WERI-Rb-1 (cell line): ENCODE results near the gene OOSP3.

ENCODE experiments used
- DNase-seq: peaks from one replicate; pipeline ENCODE4 v3.0.0-alpha.2; 2020
- H3K27ac ChIP-seq: fragments of 250-450 bp; sonication (Bioruptor Pico); 2 replicates; pipeline ENCODE4 v1.5.1; 2020; ENCODE audit warnings: mild to moderate bottlenecking, moderate library complexity
- H3K27me3 ChIP-seq: fragments of 250-450 bp; sonication (Bioruptor Pico); 2 replicates; pipeline ENCODE4 v1.5.1; 2021; ENCODE audit warnings: mild to moderate bottlenecking, low read depth, moderate library complexity; ENCODE audit not compliant: insufficient read depth, severe bottlenecking
- H3K36me3 ChIP-seq: fragments of 250-450 bp; sonication (Bioruptor Pico); 2 replicates; pipeline ENCODE4 v1.5.1; 2020; ENCODE audit warnings: mild to moderate bottlenecking, moderate library complexity
- H3K4me3 ChIP-seq: 2 replicates; pipeline ENCODE4 v1.5.1; 2011; ENCODE audit warnings: low read depth, mild to moderate bottlenecking, control low read depth, low read length
- H3K9me3 ChIP-seq: fragments of 250-450 bp; sonication (Bioruptor Pico); 2 replicates; pipeline ENCODE4 v1.5.1; 2021; ENCODE audit warnings: mild to moderate bottlenecking, moderate library complexity; ENCODE audit not compliant: severe bottlenecking
- TF ChIP-seq, protein P1 (sequence below): IDR thresholded peaks from 2 replicates; pipeline ENCODE4 v1.5.1; 2011; ENCODE audit warnings: low read depth, mild to moderate bottlenecking, control low read depth, inconsistent platforms, low read length

OOSP3 gene

GRCh38 chr11:59854871-59855270 is 23.7 kb upstream of the OOSP3 start:
- H3K27ac ChIP-seq, result no peak overlapping the region
- H3K27me3 ChIP-seq, result no peaks in the 10 kb centered on the region
- H3K36me3 ChIP-seq, result no peaks in the 10 kb centered on the region
- TF ChIP-seq, protein P1, sequence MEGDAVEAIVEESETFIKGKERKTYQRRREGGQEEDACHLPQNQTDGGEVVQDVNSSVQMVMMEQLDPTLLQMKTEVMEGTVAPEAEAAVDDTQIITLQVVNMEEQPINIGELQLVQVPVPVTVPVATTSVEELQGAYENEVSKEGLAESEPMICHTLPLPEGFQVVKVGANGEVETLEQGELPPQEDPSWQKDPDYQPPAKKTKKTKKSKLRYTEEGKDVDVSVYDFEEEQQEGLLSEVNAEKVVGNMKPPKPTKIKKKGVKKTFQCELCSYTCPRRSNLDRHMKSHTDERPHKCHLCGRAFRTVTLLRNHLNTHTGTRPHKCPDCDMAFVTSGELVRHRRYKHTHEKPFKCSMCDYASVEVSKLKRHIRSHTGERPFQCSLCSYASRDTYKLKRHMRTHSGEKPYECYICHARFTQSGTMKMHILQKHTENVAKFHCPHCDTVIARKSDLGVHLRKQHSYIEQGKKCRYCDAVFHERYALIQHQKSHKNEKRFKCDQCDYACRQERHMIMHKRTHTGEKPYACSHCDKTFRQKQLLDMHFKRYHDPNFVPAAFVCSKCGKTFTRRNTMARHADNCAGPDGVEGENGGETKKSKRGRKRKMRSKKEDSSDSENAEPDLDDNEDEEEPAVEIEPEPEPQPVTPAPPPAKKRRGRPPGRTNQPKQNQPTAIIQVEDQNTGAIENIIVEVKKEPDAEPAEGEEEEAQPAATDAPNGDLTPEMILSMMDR, result no peak
- H3K9me3 ChIP-seq, result no peaks in the 10 kb centered on the region
- DNase-seq, result no peak
- H3K4me3 ChIP-seq, result no peak overlapping the region

DNA sequence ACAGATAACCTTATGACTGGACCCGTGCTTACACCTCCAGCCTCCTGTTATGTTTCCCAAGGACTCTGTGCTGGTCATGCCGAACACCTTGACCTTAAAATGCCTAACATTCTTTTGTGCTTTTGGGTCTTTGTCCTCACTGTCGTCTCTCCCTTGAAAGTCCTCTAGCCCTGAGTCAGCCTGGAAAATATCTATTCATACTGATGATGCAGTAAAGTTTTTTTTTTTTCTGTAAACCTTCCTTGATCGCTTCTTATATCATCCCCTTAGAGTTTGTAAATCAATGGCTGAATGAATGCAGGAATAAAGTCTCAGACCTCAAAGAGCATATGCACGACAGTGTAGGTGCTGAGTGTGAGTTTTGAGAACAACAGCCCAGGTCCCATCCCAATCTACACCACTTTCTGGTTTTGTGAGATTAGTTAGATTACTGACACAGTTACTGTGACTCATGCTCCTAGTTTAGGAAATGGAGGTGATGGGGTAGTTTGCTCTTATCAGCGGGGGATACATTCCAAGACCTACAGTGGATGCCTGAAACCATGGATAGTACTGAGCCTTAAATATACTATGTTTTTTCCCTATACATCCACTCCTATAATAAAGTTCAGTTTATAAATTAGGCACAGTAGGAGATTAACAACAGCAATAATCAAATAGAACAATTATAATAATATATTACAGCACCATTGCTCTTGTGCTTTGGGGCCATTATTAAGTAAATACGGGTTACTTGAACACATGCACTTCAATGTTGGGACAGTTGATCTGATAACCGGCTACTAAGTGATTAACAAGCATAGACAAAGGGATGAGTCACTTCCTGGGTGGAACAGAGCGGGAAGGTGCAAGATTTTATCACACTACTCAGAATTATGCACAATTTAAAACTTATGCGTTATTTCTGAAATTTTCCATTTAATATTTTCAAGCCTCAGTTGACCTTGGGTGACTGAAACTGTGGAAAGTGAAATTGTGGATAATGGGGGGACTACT is 20.8 kb upstream of the OOSP3 start:
- H3K27ac ChIP-seq, result no peak overlapping the region
- no peaks in the 10 kb centered on the region for H3K27me3 ChIP-seq
- TF ChIP-seq, protein P1, result no peak
- no peak for DNase-seq
- no peak overlapping the region for H3K4me3 ChIP-seq
- H3K9me3 ChIP-seq, result no peaks in the 10 kb centered on the region
- no peaks in the 10 kb centered on the region for H3K36me3 ChIP-seq

DNA sequence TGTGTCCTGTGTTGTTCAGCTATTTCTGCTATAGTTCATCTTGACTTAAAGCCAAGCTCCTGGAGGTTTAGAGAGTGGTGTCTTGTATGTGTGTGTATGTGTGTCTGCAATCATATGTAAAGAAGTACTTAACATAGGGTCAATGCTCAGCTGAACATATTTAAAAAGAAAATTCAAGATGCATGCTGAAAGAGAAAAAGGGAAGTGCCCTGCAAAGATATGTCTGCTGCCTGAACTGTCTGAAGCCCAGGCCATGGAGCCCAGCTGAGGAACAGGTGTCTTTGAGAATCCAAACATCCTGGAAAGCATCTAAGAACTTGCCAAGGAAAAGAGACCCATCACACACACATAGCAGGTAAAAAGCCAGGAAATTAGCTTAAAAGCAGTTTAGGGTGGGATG is 18.9 kb upstream of the OOSP3 start:
- Histone ChIP-seq H3K4me3 (no peak overlapping the region), H3K9me3 (no peaks in the 10 kb centered on the region), H3K36me3 (no peaks in the 10 kb centered on the region), H3K27me3 (no peaks in the 10 kb centered on the region), H3K27ac (no peak overlapping the region)
- TF ChIP-seq, protein P1, result no peak
- no peak for DNase-seq

DNA sequence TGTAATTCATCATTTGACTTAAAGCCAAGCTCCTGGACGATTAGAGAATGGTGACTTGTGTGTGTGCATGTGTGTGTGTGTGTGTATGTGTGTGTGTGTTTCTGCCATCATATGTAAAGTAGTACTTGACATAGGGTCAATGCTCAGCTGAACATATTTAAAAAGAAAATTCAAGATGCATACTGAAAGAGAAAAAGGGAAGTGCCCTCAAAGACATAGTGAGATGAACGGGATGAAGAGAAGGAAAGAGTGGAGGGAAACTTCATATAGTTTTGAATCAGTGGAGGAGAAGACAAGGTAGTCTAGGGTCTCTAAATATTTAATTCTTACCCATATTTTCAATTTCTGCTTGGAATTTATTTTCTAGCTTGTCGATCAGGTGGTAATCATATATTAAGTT is 16.3 kb upstream of the OOSP3 start:
- no peak overlapping the region for H3K4me3 ChIP-seq
- no peaks in the 10 kb centered on the region for H3K9me3 ChIP-seq
- no peak overlapping the region for H3K27ac ChIP-seq
- no peaks in the 10 kb centered on the region for H3K36me3 ChIP-seq
- DNase-seq, result no peak
- no peaks in the 10 kb centered on the region for H3K27me3 ChIP-seq
- TF ChIP-seq, protein P1, result no peak

GRCh38 chr11:59865031-59865430 is 13.6 kb upstream of the OOSP3 start:
- no peaks in the 10 kb centered on the region for H3K9me3 ChIP-seq
- no peaks in the 10 kb centered on the region for H3K36me3 ChIP-seq
- TF ChIP-seq, protein P1, result no peak
- DNase-seq, result no peak
- H3K27me3 ChIP-seq, result no peaks in the 10 kb centered on the region
- no peak overlapping the region for H3K4me3 ChIP-seq
- no peak overlapping the region for H3K27ac ChIP-seq
